Stomach (tissue), 9 donors: Measurements from ENCODE around the gene TMEM235. TPM values are rescaled to one million over a fixed set of nuclear protein-coding genes. Genes with fewer than 3 reads are reported as not detected.

ENCODE experiments used
- DNase-seq, 2 donors: peaks; one replicate each; pipeline versions ENCODE4 v3.0.0 to v3.0.0-alpha.2; 2013 to 2019
- H3K27ac ChIP-seq, 5 donors: fragments of 200-600 bp in 4 of 5; sonication (generic) in 4 of 5; one replicate each; pipeline ENCODE4 v1.5.1; 2013 to 2019; ENCODE audit warnings: mild to moderate bottlenecking in 1 of 5, moderate library complexity in 1 of 5
- H3K27me3 ChIP-seq, 3 donors: fragments of 200-600 bp; sonication (generic); one replicate each; pipeline ENCODE4 v1.5.1; 2017 to 2019; ENCODE audit warnings: mixed run types in 1 of 3
- H3K36me3 ChIP-seq, 4 donors: fragments of 200-600 bp; sonication (generic); 1 replicate in 3 of 4; 2 replicates in 1 of 4; pipeline ENCODE4 v1.5.1; 2016 to 2019
- H3K4me1 ChIP-seq, 4 donors: fragments of 200-600 bp; sonication (generic); one replicate each; pipeline ENCODE4 v1.5.1; 2016 to 2019
- H3K4me3 ChIP-seq, 4 donors: fragments of 200-600 bp; sonication (generic) in 3 of 4; one replicate each; pipeline ENCODE4 v1.5.1; 2016 to 2019; ENCODE audit warnings: mild to moderate bottlenecking in 1 of 4
- H3K9me3 ChIP-seq, 4 donors: fragments of 200-600 bp; sonication (generic); one replicate each; pipeline ENCODE4 v1.5.1; 2016 to 2019
- CTCF ChIP-seq, 7 experiments: fragments of 450-650 bp in 4 of 7; fragments of 200-600 bp in 3 of 7; sonication (generic) in 3 of 7; IDR thresholded peaks; one replicate each; pipeline ENCODE4 v1.5.1; 2016 to 2019; ENCODE audit warnings: antibody characterized with exemption in 7 of 7, control low read depth in 2 of 7, mild to moderate bottlenecking in 1 of 7
- EP300 ChIP-seq: sonication (generic); formaldehyde crosslinking; IDR thresholded peaks from one replicate; pipeline ENCODE4 v1.6.1; 2017; ENCODE audit warnings: antibody characterized with exemption
- POLR2A ChIP-seq, 4 donors: fragments of 450-650 bp; IDR thresholded peaks; one replicate each; pipeline ENCODE4 v1.6.1; 2016; ENCODE audit warnings: antibody characterized with exemption in 4 of 4, control low read depth in 2 of 4, mild to moderate bottlenecking in 1 of 4, moderate library complexity in 1 of 4
- POLR2AphosphoS5 ChIP-seq, 3 donors: sonication (generic); formaldehyde crosslinking; IDR thresholded peaks; one replicate each; pipeline ENCODE4 v1.6.1; 2016; ENCODE audit warnings: antibody characterized with exemption in 3 of 3
- whole genome bisulfite sequencing, 5 donors: extraction: QIAGEN DNeasy Blood & Tissue Kit in 3 of 5; methylation state at CpG; one replicate each; pipeline versions ENCODE4 v1.1.5 to v1.1.7; 2013 to 2018; 5-methylcytosine and 5-hydroxymethylcytosine counted together
- intact Hi-C: fragments of 100-400 bp; cut with DNase I; formaldehyde crosslinking; loops from one replicate; pipeline ENCODE4 v1.15.1; 2023; ENCODE audit warnings: low total_unique reads
- polyA plus RNA-seq, 3 donors: library from polyadenylated mRNA; stranded (reverse); fragments of 200-250 nt; gene quantifications; one replicate each; pipeline ENCODE4 v1.2.3, GENCODE V29; 2013
- total RNA-seq, 5 donors: library from RNA; depleted of rRNA; stranded (reverse); fragments of >200 nt; gene quantifications; one replicate each; pipeline versions ENCODE4 v1.1.0 to v1.2.3, GENCODE V29; 2014 to 2016
- donor health status: healthy with polysubstance abuse.
- donor health status: Bipolar disorder and iron deficiency.
- donor health status: healthy.

TMEM235 gene
- total and polyA plus RNA-seq, 8 donors: not detected

- no peaks in the 10 kb centered on the region for H3K27me3 ChIP-seq
- intact Hi-C loops: no loop called here
- no peaks in the 10 kb centered on the region for H3K9me3 ChIP-seq
- TF ChIP-seq EP300: no peak
- no peak for TF ChIP-seq CTCF (IDR thresholded peaks at IDR 0.05)
- no peak for TF ChIP-seq POLR2A (IDR thresholded peaks at IDR 0.05)
- no peak for TF ChIP-seq POLR2AphosphoS5 (IDR thresholded peaks at IDR 0.05)
- no peaks in the 10 kb centered on the region for H3K4me1 ChIP-seq
- peaks cover 5 to 45% (median 42%) of the 10 kb centered on the region in 4 donors for H3K36me3 ChIP-seq
- WGBS, 5 donors: 91 to 93% (median 92%) methylated on average over 14 to 17 of the region's 17 CpGs
- H3K27ac ChIP-seq: no peak overlapping the region
- H3K4me3 ChIP-seq: no peak overlapping the region
- DNase-seq: no peak
These were observed 26.2 kb upstream of the TMEM235 start for GRCh38 chr17:78205124-78205775.

GRCh38 chr17:78206298-78206697 is 25.1 kb upstream of the TMEM235 start:
- no peak overlapping the region for H3K27ac ChIP-seq
- intact Hi-C loops: no loop called here
- 78 to 84% (median 81%) methylated on average over 7 of the region's 7 CpGs for WGBS, 5 donors
- no peak for DNase-seq
- H3K27me3 ChIP-seq: no peaks in the 10 kb centered on the region
- no peaks in the 10 kb centered on the region for H3K9me3 ChIP-seq
- peaks cover 0 to 2% (median 0%) of the 10 kb centered on the region in 4 donors for H3K4me1 ChIP-seq
- H3K36me3 ChIP-seq: peaks cover 5 to 45% (median 42%) of the 10 kb centered on the region in 4 donors
- TF ChIP-seq POLR2A (IDR thresholded peaks at IDR 0.05) (no peak), EP300 (no peak), CTCF (IDR thresholded peaks at IDR 0.05) (no peak), POLR2AphosphoS5 (IDR thresholded peaks at IDR 0.05) (no peak)
- no peak overlapping the region for H3K4me3 ChIP-seq

- WGBS, 5 donors: 38 to 71% (median 60%) methylated on average over 3 of the region's 3 CpGs
- H3K9me3 ChIP-seq: no peaks in the 10 kb centered on the region
- peaks cover 5 to 34% (median 29%) of the 10 kb centered on the region in 4 donors for H3K36me3 ChIP-seq
- TF ChIP-seq EP300 (no peak), POLR2AphosphoS5 (IDR thresholded peaks at IDR 0.05) (no peak), CTCF (IDR thresholded peaks at IDR 0.05) (no peak), POLR2A (IDR thresholded peaks at IDR 0.05) (no peak)
- no peaks in the 10 kb centered on the region for H3K27me3 ChIP-seq
- no peak overlapping the region for H3K27ac ChIP-seq
- no peak overlapping the region for H3K4me3 ChIP-seq
- intact Hi-C loops: no loop called here
- H3K4me1 ChIP-seq: peaks cover 0 to 6% (median under 1%) of the 10 kb centered on the region in 4 donors
- no peak for DNase-seq
These were observed 22.9 kb upstream of the TMEM235 start for GRCh38 chr17:78208486-78208885.

- TF ChIP-seq EP300 (no peak), POLR2A (IDR thresholded peaks at IDR 0.05) (no peak), CTCF (IDR thresholded peaks at IDR 0.05) (no peak), POLR2AphosphoS5 (IDR thresholded peaks at IDR 0.05) (no peak)
- peaks cover 6 to 21% (median 13%) of the 10 kb centered on the region in 4 donors for H3K4me1 ChIP-seq
- no peak overlapping the region for H3K4me3 ChIP-seq
- intact Hi-C loops: no loop called here
- DNase-seq: no peak
- 80 to 87% (median 86%) methylated on average over 10 of the region's 10 CpGs for WGBS, 5 donors
- no peaks in the 10 kb centered on the region for H3K9me3 ChIP-seq
- peaks cover 0 to 18% (median 12%) of the 10 kb centered on the region in 4 donors for H3K36me3 ChIP-seq
- no peak overlapping the region for H3K27ac ChIP-seq
- H3K27me3 ChIP-seq: no peaks in the 10 kb centered on the region
These were observed 21.3 kb upstream of the TMEM235 start for GRCh38 chr17:78210111-78210510.
